Ishikawa (cell line): Measurements from ENCODE around the gene USP38.

Experiments
- CEBPB ChIP-seq: IDR thresholded peaks from 2 replicates; pipeline ENCODE4 v1.6.1; 2012
- CREB1 ChIP-seq: IDR thresholded peaks from 2 replicates; pipeline ENCODE4 v1.6.1; 2012; ENCODE audit warnings: low read depth
- EGR1 ChIP-seq: IDR thresholded peaks from 2 replicates; pipeline ENCODE4 v1.6.1; 2012
- EP300 ChIP-seq: IDR thresholded peaks from 2 replicates; pipeline ENCODE4 v1.6.1; 2012; ENCODE audit warnings: borderline replicate concordance
- FOXM1 ChIP-seq: IDR thresholded peaks from 2 replicates; pipeline ENCODE4 v1.6.1; 2012; ENCODE audit warnings: low read depth, borderline replicate concordance
- NFIC ChIP-seq: IDR thresholded peaks from 2 replicates; pipeline ENCODE4 v1.6.1; 2012
- RAD21 ChIP-seq: IDR thresholded peaks from 2 replicates; pipeline ENCODE4 v1.6.1; 2012; ENCODE audit warnings: low read depth
- TAF1 ChIP-seq: IDR thresholded peaks from 2 replicates; pipeline ENCODE4 v1.6.1; 2012; ENCODE audit warnings: low read depth, mild to moderate bottlenecking
- TCF12 ChIP-seq: IDR thresholded peaks from 2 replicates; pipeline ENCODE4 v1.6.1; 2012; ENCODE audit warnings: low read depth
- YY1 ChIP-seq: IDR thresholded peaks from 2 replicates; pipeline ENCODE4 v1.6.1; 2012; ENCODE audit warnings: low read depth
- ZBTB7A ChIP-seq: IDR thresholded peaks from 2 replicates; pipeline ENCODE4 v1.6.1; 2012; ENCODE audit warnings: low read depth
- TF ChIP-seq, protein P1 (sequence below): IDR thresholded peaks from 2 replicates; pipeline ENCODE4 v1.6.1; 2012
- TF ChIP-seq, protein P2 (sequence below): IDR thresholded peaks from 2 replicates; pipeline ENCODE4 v1.6.1; 2012
- TF ChIP-seq, protein P3 (sequence below): IDR thresholded peaks from 2 replicates; pipeline ENCODE4 v1.6.1; 2012; ENCODE audit warnings: low read depth, mild to moderate bottlenecking

USP38 gene

GRCh38 chr4:143262838-143263237 is 78.1 kb downstream of the USP38 start:
- TF ChIP-seq ZBTB7A (no peak), YY1 (no peak), EP300 (no peak), NFIC (no peak), RAD21 (no peak), TCF12 (no peak), EGR1 (no peak), CREB1 (no peak), CEBPB (no peak), FOXM1 (no peak), TAF1 (no peak)
- TF ChIP-seq, protein P1, sequence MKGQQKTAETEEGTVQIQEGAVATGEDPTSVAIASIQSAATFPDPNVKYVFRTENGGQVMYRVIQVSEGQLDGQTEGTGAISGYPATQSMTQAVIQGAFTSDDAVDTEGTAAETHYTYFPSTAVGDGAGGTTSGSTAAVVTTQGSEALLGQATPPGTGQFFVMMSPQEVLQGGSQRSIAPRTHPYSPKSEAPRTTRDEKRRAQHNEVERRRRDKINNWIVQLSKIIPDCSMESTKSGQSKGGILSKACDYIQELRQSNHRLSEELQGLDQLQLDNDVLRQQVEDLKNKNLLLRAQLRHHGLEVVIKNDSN, result no peak
- TF ChIP-seq, protein P2, sequence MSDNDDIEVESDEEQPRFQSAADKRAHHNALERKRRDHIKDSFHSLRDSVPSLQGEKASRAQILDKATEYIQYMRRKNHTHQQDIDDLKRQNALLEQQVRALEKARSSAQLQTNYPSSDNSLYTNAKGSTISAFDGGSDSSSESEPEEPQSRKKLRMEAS, result no peak
- TF ChIP-seq, protein P3, sequence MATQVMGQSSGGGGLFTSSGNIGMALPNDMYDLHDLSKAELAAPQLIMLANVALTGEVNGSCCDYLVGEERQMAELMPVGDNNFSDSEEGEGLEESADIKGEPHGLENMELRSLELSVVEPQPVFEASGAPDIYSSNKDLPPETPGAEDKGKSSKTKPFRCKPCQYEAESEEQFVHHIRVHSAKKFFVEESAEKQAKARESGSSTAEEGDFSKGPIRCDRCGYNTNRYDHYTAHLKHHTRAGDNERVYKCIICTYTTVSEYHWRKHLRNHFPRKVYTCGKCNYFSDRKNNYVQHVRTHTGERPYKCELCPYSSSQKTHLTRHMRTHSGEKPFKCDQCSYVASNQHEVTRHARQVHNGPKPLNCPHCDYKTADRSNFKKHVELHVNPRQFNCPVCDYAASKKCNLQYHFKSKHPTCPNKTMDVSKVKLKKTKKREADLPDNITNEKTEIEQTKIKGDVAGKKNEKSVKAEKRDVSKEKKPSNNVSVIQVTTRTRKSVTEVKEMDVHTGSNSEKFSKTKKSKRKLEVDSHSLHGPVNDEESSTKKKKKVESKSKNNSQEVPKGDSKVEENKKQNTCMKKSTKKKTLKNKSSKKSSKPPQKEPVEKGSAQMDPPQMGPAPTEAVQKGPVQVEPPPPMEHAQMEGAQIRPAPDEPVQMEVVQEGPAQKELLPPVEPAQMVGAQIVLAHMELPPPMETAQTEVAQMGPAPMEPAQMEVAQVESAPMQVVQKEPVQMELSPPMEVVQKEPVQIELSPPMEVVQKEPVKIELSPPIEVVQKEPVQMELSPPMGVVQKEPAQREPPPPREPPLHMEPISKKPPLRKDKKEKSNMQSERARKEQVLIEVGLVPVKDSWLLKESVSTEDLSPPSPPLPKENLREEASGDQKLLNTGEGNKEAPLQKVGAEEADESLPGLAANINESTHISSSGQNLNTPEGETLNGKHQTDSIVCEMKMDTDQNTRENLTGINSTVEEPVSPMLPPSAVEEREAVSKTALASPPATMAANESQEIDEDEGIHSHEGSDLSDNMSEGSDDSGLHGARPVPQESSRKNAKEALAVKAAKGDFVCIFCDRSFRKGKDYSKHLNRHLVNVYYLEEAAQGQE, result no peak

- TF ChIP-seq RAD21 (no peak), EGR1 (no peak)
- TF ChIP-seq, protein P3, result no peak
Observed at GRCh38 chr4:143270256-143270838, 85.6 kb downstream of the USP38 start.
